ENCODE measurements around the gene TAS2R16.
A peak's percentile ranks its signal among the peaks of the same experiment; 100 is the strongest.
"Not testable (repeated sequence)": the region's sequence is repeated elsewhere in the genome, so short reads cannot be mapped to it uniquely, and the experiment has no call there.

TAS2R16 gene

GRCh38 chr7:122983261-122983660 lies 12.2 kb downstream of the TAS2R16 start:
- Histone ChIP-seq H3K4me1 (no peaks in the 10 kb centered on the region), H3K9ac (no peak overlapping the region)

DNA sequence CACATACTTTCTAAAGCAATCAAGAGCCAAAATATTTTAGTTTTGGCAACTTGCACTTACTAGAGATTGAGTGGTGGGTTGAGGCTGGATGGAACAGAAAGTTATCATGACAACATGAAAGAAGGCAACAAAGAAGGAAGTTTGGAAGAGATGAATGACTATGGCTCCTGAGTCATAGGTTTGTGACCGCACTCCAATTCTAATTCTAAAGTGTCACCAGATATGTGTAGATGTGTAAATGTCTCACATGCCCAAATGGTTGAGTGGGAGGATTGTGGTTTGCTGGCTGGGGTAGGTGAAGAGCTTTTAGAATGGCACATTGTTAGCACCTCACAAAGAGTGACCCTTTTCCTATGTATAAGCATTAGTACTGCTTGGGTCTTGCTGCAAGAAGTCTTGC lies 20.2 kb downstream of the TAS2R16 start:
- Histone ChIP-seq H3K4me1 (peaks cover 0 to 9% (median 7%) of the 10 kb centered on the region in 10 experiments; a peak in 8 of 20 replicates), H3K9me3 (replicated peaks in 1 of 11) (no peaks in the 10 kb centered on the region), H3K27ac (no peak overlapping the region), H4K20me1 (no peaks in the 10 kb centered on the region), H3K4me3 (no peak overlapping the region), H3K9ac (no peak overlapping the region), H3K4me2 (no peak overlapping the region), H3K27me3 (no peaks in the 10 kb centered on the region), H3K36me3 (no peaks in the 10 kb centered on the region)
- no peak for TF ChIP-seq Cebpa-rat (IDR thresholded peaks at IDR 0.05)

More at GRCh38 chr7:122983261-122983660, 12.2 kb downstream of the TAS2R16 start:
- Histone ChIP-seq H4K20me1 (no peaks in the 10 kb centered on the region), H3K9me3 (replicated peaks in 1 of 11) (no peaks in the 10 kb centered on the region), H3K27me3 (no peaks in the 10 kb centered on the region), H3K36me3 (no peaks in the 10 kb centered on the region), H3K4me3 (no peak overlapping the region), H3K27ac (no peak overlapping the region), H3K4me2 (no peak overlapping the region)
- TF ChIP-seq Cebpa-rat (IDR thresholded peaks at IDR 0.05) = no peak

GRCh38 chr7:122974229-122974628 lies 21.3 kb downstream of the TAS2R16 start:
- Histone ChIP-seq H3K27ac (no peak overlapping the region), H3K9me3 (replicated peaks in 1 of 11) (no peaks in the 10 kb centered on the region), H3K4me2 (no peak overlapping the region), H3K27me3 (no peaks in the 10 kb centered on the region), H3K9ac (no peak overlapping the region), H3K4me3 (no peak overlapping the region), H4K20me1 (no peaks in the 10 kb centered on the region), H3K36me3 (no peaks in the 10 kb centered on the region), H3K4me1 (peaks cover 0 to 9% (median 7%) of the 10 kb centered on the region in 10 experiments; a peak in 8 of 20 replicates)
- TF ChIP-seq Cebpa-rat (IDR thresholded peaks at IDR 0.05) = no peak

DNA sequence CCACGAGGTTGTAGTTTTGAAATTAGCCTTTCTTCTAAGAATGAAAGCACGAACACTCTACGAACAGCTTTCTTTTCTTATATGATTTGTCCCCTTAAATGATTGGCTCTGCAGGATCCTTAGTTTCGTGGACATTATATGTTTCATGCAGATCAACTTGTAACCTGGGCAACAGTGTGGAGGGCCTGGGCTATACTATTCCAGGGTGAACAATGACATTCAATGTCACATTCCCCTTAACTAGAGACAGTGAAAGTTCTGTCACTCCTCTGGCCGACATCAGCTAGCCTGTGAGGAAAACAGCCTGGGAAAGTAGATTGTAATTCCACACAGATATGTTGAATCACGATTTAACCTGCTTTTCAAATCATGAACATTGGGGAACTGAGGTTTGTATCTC lies 23.4 kb downstream of the TAS2R16 start:
- Histone ChIP-seq H3K9ac (no peak overlapping the region), H3K27ac (no peak overlapping the region), H3K4me3 (no peak overlapping the region), H3K4me2 (no peak overlapping the region), H3K4me1 (peaks cover 0 to 9% (median 7%) of the 10 kb centered on the region in 10 experiments; a peak in 8 of 20 replicates), H3K36me3 (no peaks in the 10 kb centered on the region), H3K9me3 (replicated peaks in 1 of 11) (no peaks in the 10 kb centered on the region), H3K27me3 (no peaks in the 10 kb centered on the region), H4K20me1 (no peaks in the 10 kb centered on the region)
- no peak for TF ChIP-seq Cebpa-rat (IDR thresholded peaks at IDR 0.05)

DNA sequence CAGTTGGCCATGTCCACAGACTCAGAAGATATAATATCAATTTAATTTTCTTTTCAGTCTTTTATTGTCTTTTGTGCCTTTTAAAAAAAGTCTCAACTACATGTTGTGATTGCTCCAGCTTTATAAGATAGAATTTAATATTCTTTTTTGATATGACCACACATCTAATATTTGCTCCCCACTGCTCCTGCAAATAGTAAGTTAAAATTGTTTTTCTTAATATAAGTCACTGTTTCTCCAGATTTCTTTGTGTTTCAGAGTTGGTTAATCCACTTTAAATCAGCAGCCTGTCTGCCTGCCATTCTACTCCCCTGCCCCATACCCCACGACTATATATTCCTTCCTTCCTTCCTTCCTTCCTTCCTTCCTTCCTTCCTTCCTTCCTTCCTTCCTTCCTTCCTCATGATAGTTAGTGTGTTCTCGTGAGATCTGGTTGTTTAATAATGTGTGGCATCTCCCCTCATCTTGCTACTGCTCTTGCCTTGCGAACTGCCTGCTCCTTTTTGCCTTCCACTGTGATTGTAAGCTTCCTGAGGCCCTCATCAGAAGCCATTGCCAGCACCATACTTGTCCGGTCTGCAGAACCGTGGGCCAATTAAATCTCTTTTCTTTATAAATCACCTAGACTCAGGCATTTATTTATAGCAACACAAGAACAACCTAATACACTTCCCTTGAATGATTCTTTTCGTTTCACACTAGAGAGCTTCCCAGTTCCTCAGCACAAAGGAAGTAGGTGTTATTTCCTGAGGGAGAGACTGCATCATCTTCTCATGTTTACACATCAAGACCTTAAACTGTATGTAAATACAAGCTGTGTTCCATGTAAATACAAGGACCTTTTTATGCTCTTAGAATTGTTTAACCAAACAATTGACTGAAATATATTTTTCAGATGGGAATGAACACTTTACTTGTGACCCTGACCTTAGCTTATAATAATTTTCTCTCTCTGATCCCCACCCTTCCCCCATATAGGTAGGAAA lies 24.5 kb downstream of the TAS2R16 start:
- Histone ChIP-seq H3K27me3 (no peaks in the 10 kb centered on the region), H4K20me1 (no peaks in the 10 kb centered on the region), H3K4me2 (peak overlapping the region in 6 of 11 experiments; percentile 8 to 39 (median 28); a peak in 6 of 22 replicates), H3K36me3 (no peaks in the 10 kb centered on the region), H3K4me3 (no peak overlapping the region), H3K4me1 (peaks cover 0 to 9% (median 7%) of the 10 kb centered on the region in 10 experiments; a peak in 8 of 20 replicates), H3K9ac (no peak overlapping the region), H3K9me3 (replicated peaks in 1 of 11) (no peaks in the 10 kb centered on the region), H3K27ac (no peak overlapping the region)
- no peak for TF ChIP-seq Cebpa-rat (IDR thresholded peaks at IDR 0.05)

- Histone ChIP-seq H3K4me3 (no peak overlapping the region), H3K9ac (no peak overlapping the region), H3K36me3 (no peaks in the 10 kb centered on the region), H3K4me2 (no peak overlapping the region), H3K4me1 (peaks cover 0 to 10% (median 8%) of the 10 kb centered on the region in 10 experiments; a peak in 12 of 20 replicates), H3K27me3 (no peaks in the 10 kb centered on the region), H4K20me1 (no peaks in the 10 kb centered on the region), H3K27ac (no peak overlapping the region), H3K9me3 (replicated peaks in 1 of 11) (no peaks in the 10 kb centered on the region)
- TF ChIP-seq Cebpa-rat (IDR thresholded peaks at IDR 0.05) = no peak
Observed at GRCh38 chr7:122968389-122968788, 27.1 kb downstream of the TAS2R16 start.

DNA sequence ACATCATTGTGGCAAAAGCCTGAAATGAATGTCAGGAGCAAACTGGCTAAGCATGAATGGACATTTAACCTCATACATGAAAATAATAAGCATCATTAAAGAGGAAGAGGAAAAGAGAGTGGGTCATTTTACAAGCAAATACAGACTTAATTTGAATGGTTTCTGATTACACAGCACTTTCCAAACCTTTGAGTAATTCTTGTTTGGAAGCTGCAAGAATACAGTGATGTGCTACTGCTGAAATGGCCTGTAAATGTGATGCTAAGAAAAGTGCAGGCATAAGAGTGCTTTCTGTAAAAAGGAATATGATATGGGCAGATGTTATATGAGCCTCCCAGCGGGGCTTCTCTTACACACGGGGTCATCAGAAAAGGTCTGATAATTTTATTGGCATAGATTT lies 30.2 kb downstream of the TAS2R16 start:
- Histone ChIP-seq H3K4me3 (no peak overlapping the region), H3K4me1 (peaks cover 0 to 10% (median 0%) of the 10 kb centered on the region in 10 experiments; a peak in 4 of 20 replicates), H3K36me3 (no peaks in the 10 kb centered on the region), H4K20me1 (no peaks in the 10 kb centered on the region), H3K27ac (no peak overlapping the region), H3K4me2 (peak overlapping the region in 2 of 11 experiments; percentile 13 to 15; a peak in 2 of 22 replicates), H3K9ac (no peak overlapping the region), H3K9me3 (replicated peaks in 1 of 11) (no peaks in the 10 kb centered on the region), H3K27me3 (no peaks in the 10 kb centered on the region)
- TF ChIP-seq Cebpa-rat (IDR thresholded peaks at IDR 0.05) = no peak

DNA sequence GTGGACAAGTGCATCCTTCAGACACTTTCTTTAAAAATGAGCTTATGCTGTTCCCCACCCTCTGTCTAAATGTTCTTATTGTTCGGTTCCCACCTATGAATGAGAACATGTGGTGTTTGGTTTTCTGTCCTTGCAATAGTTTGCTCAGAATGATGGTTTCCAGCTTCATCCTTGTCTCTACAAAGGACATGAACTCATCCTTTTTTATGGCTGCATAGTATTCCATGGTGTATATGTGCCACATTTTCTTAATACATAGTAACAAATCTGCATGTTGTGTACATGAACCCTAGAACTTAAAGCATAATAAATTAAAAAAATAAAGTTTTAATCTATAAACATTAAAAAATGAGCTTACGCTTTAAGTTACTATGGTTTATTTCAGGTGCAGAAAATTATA lies 41.8 kb downstream of the TAS2R16 start:
- H3K4me1 ChIP-seq; H3K4me2 ChIP-seq; H3K27me3 ChIP-seq; H3K27ac ChIP-seq; H3K9me3 ChIP-seq (replicated peaks in 1 of 11); H3K4me3 ChIP-seq; H3K9ac ChIP-seq; H4K20me1 ChIP-seq; H3K36me3 ChIP-seq: not testable (repeated sequence)

- no peak for TF ChIP-seq Cebpa-rat (IDR thresholded peaks at IDR 0.05)
- Histone ChIP-seq H3K36me3 (no peaks in the 10 kb centered on the region), H3K4me2 (no peak overlapping the region), H3K9ac (no peak overlapping the region), H3K4me3 (no peak overlapping the region), H4K20me1 (no peaks in the 10 kb centered on the region), H3K27me3 (no peaks in the 10 kb centered on the region), H3K9me3 (replicated peaks in 1 of 11) (no peaks in the 10 kb centered on the region), H3K4me1 (no peaks in the 10 kb centered on the region), H3K27ac (no peak overlapping the region)
Observed at GRCh38 chr7:122951006-122951405, 44.5 kb downstream of the TAS2R16 start.

DNA sequence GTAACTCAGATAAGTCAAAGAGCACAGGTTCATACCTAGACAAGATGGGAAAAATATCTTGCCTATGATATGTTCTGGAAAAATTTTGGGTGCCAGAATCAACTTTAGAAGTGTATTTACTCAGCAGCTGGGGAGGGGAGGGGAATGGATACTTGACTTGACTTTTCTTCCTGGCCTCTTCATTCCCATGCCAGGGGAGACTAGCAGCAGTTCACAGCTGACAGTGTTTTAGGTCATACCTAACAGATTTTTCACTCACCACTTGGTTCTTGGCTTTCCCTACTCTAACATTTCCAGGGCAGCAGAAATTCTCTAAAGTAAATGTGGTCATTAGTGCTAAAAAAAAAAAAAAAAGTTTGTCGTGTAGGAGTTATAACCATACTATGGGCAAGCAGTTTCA lies 46.3 kb downstream of the TAS2R16 start:
- no peak for TF ChIP-seq Cebpa-rat (IDR thresholded peaks at IDR 0.05)
- Histone ChIP-seq H4K20me1 (no peaks in the 10 kb centered on the region), H3K9ac (no peak overlapping the region), H3K4me1 (no peaks in the 10 kb centered on the region), H3K9me3 (replicated peaks in 1 of 11) (no peaks in the 10 kb centered on the region), H3K4me2 (no peak overlapping the region), H3K27me3 (no peaks in the 10 kb centered on the region), H3K27ac (no peak overlapping the region), H3K36me3 (no peaks in the 10 kb centered on the region), H3K4me3 (no peak overlapping the region)

Data from BLaER1 treated with 17β-estradiol and CSF1 and Interleukin-3, amounts not matched to agents 10 nM and 100 nM (cell line).